ENCODE data around the gene THOC6.

THOC6 gene

DNA sequence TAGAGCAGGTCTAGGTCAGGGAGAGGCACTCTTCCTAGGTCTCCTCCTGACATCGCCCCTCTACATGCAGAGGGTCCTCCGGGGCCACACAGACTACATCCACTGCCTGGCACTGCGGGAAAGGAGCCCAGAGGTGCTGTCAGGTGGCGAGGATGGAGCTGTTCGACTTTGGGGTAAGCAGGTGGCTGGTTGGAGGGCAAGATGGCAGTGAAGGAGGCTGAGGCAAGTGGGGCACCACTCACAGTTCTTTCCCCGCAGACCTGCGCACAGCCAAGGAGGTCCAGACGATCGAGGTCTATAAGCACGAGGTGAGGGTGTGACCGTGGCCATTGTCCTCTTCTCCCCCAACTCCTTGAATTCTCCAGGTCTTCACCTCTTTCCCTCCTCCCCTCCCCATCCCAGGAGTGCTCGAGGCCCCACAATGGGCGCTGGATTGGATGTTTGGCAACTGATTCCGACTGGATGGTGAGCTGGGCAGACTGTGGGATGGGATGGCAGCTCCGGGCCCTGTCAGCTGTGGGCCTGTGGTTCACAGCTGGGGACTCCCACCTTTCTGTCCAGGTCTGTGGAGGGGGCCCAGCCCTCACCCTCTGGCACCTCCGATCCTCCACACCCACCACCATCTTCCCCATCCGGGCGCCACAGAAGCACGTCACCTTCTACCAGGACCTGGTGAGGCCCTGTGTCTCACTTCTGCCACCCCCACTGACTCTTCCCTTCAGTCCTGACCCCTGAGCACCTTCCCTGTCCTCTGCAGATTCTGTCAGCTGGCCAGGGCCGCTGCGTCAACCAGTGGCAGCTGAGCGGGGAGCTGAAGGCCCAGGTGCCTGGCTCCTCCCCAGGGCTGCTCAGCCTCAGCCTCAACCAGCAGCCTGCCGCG, 3.0 kb downstream of the THOC6 start:
- H3K9me3 Mint-ChIP-seq: no peaks in the 10 kb centered on the region
- no peak overlapping the region for H3K4me3 Mint-ChIP-seq
- H3K27ac Mint-ChIP-seq: no peak overlapping the region
- H3K36me3 Mint-ChIP-seq (ENCODE audit: low read depth): peaks cover 23% of the 10 kb centered on the region
- DNase-seq (ENCODE audit: low spot score): no peak
- peaks cover 13% of the 10 kb centered on the region for H3K27me3 Mint-ChIP-seq (ENCODE audit: low read depth)
- H3K4me1 Mint-ChIP-seq (ENCODE audit: low read depth): peaks cover 37% of the 10 kb centered on the region

DNA sequence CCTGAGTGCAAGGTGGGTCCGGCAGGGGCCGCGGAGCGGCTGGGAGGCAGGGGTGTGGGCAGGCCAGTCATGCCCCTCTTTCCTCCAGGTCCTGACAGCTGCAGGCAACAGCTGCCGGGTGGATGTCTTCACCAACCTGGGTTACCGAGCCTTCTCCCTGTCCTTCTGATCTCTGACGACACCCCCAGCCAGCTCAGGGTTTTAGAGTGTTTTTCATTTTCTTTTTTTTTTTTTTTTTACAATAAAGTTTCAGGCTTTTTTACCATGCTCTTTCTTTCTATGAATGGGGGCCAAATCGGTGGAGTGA, 3.6 kb downstream of the THOC6 start:
- H3K4me3 Mint-ChIP-seq: no peak overlapping the region
- peaks cover 23% of the 10 kb centered on the region for H3K36me3 Mint-ChIP-seq (ENCODE audit: low read depth)
- no peak overlapping the region for H3K27ac Mint-ChIP-seq
- H3K9me3 Mint-ChIP-seq: no peaks in the 10 kb centered on the region
- no peak for DNase-seq (ENCODE audit: low spot score)
- H3K4me1 Mint-ChIP-seq (ENCODE audit: low read depth): peaks cover 31% of the 10 kb centered on the region
- H3K27me3 Mint-ChIP-seq (ENCODE audit: low read depth): peaks cover 18% of the 10 kb centered on the region

DNA sequence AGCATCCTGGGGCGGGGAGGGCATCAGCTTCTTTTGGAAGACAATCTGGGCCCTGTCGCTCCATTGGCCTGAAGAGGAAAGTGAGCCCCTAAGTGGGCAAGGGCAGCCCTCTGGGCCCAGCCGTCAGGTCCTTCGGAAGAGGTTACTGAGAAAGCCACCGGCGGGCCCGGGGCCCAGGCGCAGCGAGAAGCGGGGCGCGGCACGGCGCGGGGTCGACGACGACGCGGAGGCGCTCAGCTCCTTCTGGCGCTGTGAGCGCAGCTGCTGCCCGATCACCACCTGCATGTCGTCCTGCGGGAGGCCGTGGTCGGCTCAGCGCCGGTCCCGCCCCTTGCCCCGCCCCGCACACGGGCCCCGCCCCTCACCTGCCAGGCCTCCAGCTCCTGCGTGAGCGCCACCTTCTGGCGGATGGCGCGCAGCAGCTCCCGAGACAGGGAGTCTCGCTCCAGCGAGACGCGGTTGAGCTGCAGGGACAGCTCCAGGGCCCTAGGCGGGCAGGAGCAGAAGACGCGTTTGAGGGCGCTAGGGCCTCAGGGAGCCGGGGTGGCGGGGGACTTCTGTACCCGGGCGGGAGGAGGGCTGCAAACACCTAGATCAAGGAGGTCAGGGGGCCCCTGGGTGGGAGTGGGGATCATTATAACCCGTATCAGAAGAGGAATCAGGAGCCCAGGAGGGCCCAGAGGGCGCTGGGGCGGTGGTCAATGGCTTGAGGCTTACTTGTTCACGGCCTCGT, 4.3 kb downstream of the THOC6 start:
- H3K36me3 Mint-ChIP-seq (ENCODE audit: low read depth): peaks cover 23% of the 10 kb centered on the region
- DNase-seq (ENCODE audit: low spot score): peak; percentile 81
- H3K27ac Mint-ChIP-seq: no peak overlapping the region
- H3K27me3 Mint-ChIP-seq (ENCODE audit: low read depth): peaks cover 25% of the 10 kb centered on the region
- peaks cover 28% of the 10 kb centered on the region for H3K4me1 Mint-ChIP-seq (ENCODE audit: low read depth)
- no peaks in the 10 kb centered on the region for H3K9me3 Mint-ChIP-seq
- H3K4me3 Mint-ChIP-seq: peak overlapping the region; percentile 66

DNA sequence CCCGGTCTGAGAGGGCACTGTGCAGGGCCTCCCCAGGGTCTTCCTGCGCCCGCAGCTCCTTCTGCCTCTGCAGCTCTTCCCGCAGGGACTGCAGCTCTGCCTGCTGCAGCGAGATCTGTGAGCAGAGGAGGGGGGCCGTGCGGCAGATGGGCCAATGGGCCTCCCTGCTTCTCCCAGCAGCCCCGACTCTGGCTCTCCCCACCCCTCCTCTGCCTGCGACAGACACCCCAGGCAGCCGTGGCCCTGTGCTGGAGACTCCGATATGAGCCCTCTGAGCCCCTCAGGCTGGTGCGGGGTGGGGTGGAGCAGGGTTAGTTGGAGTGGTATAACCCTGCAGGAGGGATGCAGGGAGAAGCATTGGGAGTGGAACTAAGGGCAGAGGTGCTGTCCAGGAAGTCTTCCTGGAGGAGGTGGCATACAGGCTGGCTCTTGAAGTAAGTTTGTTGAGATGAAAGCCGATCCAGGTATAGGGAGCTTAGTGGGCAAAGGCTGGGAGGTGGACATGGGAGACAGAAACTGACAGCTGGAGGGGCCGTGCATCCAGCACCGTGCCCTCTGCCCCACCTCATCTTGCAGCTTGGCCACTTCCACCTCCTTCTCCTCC, 5.0 kb downstream of the THOC6 start:
- no peak for DNase-seq (ENCODE audit: low spot score)
- Mint-ChIP-seq H3K4me3 (peak overlapping the region; percentile 66), H3K27me3 (ENCODE audit: low read depth) (peaks cover 31% of the 10 kb centered on the region), H3K4me1 (ENCODE audit: low read depth) (peaks cover 24% of the 10 kb centered on the region), H3K36me3 (ENCODE audit: low read depth) (peaks cover 23% of the 10 kb centered on the region), H3K27ac (peak overlapping the region; percentile 26), H3K9me3 (no peaks in the 10 kb centered on the region)

DNA sequence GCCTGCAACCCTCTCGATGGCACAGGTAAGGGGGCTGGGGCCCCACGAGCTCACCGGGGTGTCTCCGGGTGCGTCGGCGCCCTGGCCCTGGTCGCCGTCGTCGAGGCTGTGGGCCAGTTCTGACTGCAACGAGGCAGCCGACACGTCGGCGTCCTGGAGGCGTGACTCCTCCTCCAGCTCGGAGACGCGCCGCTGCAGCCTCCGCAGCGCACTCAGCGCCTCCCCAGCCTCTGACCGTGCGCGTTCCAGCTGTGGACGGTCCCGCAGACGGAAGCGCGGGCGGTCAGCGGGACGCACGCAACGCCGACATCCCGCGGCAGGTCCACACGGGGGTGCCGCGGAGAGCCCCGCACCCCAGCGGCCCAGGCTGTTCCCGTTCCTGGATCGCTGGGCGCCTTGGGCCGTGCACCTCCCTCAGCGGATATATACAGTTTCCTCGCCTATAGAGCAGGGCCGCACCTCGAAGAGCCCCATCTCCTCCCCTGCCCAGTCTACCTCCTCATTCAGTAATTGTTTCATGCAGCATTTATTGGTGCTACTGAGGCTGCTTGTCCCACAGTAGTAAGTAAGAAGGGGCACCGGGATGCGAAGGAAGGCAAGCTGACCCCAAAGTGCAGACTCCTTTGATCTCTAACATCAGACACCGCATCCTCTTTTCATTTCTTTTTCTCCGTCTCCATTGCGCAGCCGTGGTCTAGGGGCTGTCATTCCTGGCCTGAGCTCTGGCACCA, 5.8 kb downstream of the THOC6 start:
- Mint-ChIP-seq H3K27me3 (ENCODE audit: low read depth) (peaks cover 40% of the 10 kb centered on the region), H3K4me1 (ENCODE audit: low read depth) (peaks cover 21% of the 10 kb centered on the region), H3K27ac (peak overlapping the region; percentile 71), H3K4me3 (peak overlapping the region; percentile 72), H3K36me3 (ENCODE audit: low read depth) (peaks cover 21% of the 10 kb centered on the region), H3K9me3 (no peaks in the 10 kb centered on the region)
- peak; percentile 71 for DNase-seq (ENCODE audit: low spot score)

DNA sequence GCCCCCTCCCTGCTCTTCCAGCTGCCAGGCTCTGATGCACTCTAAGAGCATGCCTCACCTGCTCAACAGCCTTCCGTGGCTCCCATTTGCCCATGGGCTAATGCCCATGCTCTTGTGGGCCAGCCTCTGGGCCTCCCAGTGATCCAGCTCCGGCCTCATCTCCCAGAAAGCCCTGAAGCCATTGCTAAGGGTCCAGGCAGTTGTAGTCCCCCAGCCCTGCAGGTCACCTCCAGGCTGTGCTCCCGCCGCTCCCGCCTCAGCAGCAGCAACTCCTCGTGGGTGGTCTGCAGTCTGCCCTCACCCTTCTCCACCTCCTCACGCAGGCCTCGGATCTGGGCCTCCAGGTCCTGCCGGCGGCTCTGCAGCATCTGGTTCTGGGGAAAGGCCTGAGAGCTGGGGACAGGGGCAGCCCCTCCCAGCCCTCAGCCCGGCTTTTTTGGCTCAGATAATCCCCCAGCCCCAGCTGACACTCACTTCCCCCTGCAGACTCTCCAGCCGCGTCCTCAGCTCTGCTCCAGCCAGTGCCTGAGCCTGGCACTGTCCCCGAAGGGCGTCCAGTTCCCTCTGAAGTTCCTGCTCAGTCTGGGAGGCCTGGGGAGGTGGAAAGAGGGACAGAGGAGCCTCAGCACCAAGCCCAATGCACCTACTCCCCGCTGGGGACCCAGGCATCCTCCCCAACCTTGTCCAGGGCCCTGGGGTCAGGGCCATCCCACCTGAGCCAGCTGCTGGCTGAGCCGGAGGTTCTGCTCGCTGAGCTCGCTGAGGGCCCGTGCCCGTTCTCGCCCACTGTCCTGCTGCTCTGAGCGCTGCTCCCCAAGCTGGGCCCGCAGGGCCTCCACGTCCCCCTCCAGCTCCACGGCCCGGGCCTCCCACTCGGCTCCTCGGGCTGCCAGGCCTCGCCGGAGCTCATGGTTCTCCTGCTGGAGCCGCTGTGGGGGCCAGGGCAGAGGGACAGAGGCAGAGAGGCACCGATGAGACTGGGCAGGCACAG, 6.7 kb downstream of the THOC6 start:
- Mint-ChIP-seq H3K4me3 (peak overlapping the region; percentile 72), H3K27me3 (ENCODE audit: low read depth) (peaks cover 48% of the 10 kb centered on the region), H3K36me3 (ENCODE audit: low read depth) (peaks cover 18% of the 10 kb centered on the region), H3K9me3 (no peaks in the 10 kb centered on the region), H3K4me1 (ENCODE audit: low read depth) (peaks cover 18% of the 10 kb centered on the region), H3K27ac (peak overlapping the region; percentile 71)
- DNase-seq (ENCODE audit: low spot score): no peak

DNA sequence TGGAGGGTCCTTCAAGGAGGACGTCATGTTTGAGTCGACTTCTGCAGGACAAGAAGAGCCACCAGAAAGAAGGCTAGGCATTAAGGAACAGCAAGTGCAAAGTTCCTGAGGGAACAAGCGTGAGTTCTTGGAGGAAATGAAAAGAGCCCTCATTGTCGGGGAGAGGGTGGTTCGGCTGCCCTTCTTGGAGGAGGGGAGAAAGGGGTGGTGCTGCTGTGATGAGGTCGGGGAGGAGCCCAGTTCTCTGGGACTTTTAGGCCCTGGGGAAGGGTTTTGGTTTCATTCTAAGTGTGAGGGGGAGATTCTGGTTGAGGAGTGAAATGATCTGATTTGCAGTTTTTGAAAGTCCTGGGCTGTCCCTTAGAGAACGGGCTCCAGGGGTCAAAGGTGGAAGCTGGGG, 8.8 kb downstream of the THOC6 start:
- Mint-ChIP-seq H3K4me3 (no peak overlapping the region), H3K36me3 (ENCODE audit: low read depth) (peaks cover 4% of the 10 kb centered on the region), H3K4me1 (ENCODE audit: low read depth) (peaks cover 17% of the 10 kb centered on the region), H3K9me3 (no peaks in the 10 kb centered on the region), H3K27me3 (ENCODE audit: low read depth) (peaks cover 62% of the 10 kb centered on the region), H3K27ac (no peak overlapping the region)
- no peak for DNase-seq (ENCODE audit: low spot score)

DNA sequence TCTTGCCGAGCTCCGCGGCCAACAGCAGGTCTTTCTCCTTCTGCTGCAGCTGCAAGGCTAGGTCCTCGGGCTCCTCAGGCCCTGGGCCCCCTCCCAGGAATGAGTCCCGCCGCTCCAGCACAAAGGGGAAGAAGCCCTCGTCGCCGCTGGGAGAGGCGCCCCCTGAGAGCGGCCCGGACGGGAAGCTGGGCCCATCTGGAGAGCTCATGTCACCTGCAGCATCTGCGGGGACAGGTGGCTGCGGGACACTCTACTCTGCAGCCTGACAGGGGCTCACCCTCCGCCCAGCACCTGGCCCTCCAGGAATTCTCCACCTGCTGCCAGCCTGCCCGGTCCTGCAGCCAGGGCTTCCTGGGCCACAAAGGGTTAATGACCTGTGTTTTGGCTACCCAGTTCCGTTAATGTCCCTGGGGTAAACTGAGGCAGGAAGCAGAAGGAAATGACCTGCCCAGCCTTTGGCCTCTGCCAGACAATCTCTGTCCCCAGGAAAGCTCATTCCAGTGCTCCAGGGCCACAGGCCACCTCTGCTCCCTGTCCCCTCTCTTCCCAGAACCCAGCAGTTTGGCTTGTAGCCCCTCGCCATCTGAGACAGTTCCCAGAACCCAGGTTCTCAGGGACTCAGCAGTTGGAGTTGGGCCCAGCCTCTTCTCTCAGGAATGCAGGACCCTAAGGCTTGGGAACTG, 11.6 kb downstream of the THOC6 start:
- Mint-ChIP-seq H3K9me3 (no peaks in the 10 kb centered on the region), H3K27me3 (ENCODE audit: low read depth) (peaks cover 78% of the 10 kb centered on the region), H3K27ac (no peak overlapping the region), H3K4me1 (ENCODE audit: low read depth) (peaks cover 5% of the 10 kb centered on the region), H3K4me3 (no peak overlapping the region), H3K36me3 (ENCODE audit: low read depth) (peaks cover 1% of the 10 kb centered on the region)
- DNase-seq (ENCODE audit: low spot score): no peak

DNA sequence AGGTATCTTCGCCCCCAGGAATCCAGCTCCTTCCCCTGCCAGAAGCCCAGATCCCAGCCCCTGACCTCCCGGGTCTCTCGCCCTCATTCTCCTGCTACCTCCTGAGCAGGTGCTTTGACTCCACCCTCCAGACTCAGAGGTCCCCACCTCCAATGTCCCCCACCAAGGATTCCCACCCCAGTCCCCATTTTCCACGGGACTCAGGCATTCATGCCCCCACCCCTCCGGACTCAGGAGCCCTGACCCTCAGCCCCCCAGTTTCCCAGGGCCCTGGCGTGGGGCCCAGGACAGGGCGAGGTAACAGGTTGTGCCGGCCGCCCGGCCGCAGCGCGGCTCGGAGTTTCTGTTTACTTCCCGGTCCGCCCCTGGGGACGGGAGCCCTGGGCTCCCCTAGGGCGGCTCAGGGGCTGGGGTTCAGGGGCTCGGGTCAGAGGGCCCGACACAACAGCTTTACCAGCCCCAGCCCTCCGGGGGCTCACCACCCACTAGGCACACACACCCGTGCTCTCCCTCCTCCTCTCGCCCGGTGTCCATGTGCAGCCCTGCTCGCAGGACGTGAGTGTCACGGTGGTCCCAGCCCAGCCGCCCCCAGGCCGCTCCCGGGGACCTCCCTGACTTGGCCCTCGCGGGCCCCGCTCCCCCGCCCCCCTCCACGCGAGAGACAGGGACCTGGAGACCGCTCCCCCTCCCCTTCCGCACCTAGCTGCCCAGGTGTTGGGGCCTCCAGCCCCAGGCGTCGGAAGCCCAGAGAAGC, 12.3 kb downstream of the THOC6 start:
- H3K4me3 Mint-ChIP-seq: no peak overlapping the region
- peaks cover 82% of the 10 kb centered on the region for H3K27me3 Mint-ChIP-seq (ENCODE audit: low read depth)
- H3K4me1 Mint-ChIP-seq (ENCODE audit: low read depth): peaks cover 4% of the 10 kb centered on the region
- no peaks in the 10 kb centered on the region for H3K9me3 Mint-ChIP-seq
- H3K36me3 Mint-ChIP-seq (ENCODE audit: low read depth): peaks cover 1% of the 10 kb centered on the region
- H3K27ac Mint-ChIP-seq: no peak overlapping the region
- no peak for DNase-seq (ENCODE audit: low spot score)

DNA sequence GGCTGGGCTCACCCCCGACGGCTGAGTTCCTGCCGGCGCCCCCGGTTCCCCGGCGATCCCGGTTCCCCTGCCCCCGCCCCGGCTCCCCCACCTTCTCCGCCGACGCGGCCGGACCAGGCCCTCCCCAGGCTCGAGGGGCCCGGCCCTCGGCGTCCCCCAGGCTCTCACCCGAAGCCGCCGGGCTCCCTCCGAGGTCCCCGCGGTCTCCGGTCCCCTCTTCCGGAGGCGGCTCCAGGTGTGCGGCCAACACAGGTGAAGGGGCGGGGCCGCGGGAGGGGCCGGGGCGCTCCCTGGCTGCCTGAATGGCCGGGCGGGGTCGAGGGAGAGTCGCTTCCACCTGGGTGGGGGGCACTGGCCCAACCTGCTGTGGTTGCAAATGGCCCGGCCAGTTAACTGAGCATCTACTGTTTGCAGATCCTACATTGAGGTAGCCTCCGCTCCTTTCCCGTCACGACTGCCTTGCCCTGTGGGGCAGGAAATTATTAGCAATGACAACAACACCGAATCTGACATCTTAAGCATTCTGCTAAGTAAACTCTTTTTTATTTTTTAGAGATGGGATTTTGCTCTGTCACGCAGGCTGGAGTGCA, 13.0 kb downstream of the THOC6 start, which contains the start of gene BICDL2:
BICDL2 (minus strand) TSS at position 219 of the 590 bp plus-strand sequence. CDS start 1,448 bp downstream, outside the sequence.
- peaks cover 1% of the 10 kb centered on the region for H3K36me3 Mint-ChIP-seq (ENCODE audit: low read depth)
- no peaks in the 10 kb centered on the region for H3K9me3 Mint-ChIP-seq
- no peak for DNase-seq (ENCODE audit: low spot score)

DNA sequence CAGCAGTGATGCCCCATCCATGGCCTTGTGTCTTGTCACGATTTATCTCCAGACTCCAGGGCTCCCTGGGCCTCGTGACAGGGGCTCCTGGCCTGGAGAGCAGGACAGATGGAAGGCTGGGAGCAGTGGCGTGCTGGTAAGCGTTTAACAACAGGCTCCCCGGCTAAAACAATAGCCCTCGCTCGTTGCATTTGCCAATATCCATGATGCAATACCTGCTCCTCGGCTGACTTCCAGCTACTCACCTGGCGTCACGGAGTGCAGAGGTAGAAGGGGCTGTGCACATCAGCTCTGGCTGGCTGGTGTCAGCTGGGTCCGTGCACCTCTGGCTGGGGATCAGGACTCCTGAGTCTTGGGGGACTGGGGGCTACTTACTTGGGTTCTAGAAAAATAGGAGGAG, 14.4 kb downstream of the THOC6 start:
- Mint-ChIP-seq H3K36me3 (ENCODE audit: low read depth) (peaks cover 1% of the 10 kb centered on the region), H3K4me1 (ENCODE audit: low read depth) (no peaks in the 10 kb centered on the region), H3K9me3 (no peaks in the 10 kb centered on the region), H3K4me3 (no peak overlapping the region), H3K27me3 (ENCODE audit: low read depth) (peaks cover 71% of the 10 kb centered on the region), H3K27ac (no peak overlapping the region)
- no peak for DNase-seq (ENCODE audit: low spot score)

More for the DNA sequence above, 13.0 kb downstream of the THOC6 start, which contains the start of gene BICDL2:
- peaks cover 4% of the 10 kb centered on the region for H3K4me1 Mint-ChIP-seq (ENCODE audit: low read depth)
- H3K27ac Mint-ChIP-seq: no peak within 1 kb of the TSS
- H3K4me3 Mint-ChIP-seq: no peak within 1 kb of the TSS
- peaks cover 82% of the 10 kb centered on the region for H3K27me3 Mint-ChIP-seq (ENCODE audit: low read depth)

All from T-helper 2 cell treated with Interferon-gamma antibody and Interleukin-4, amounts not matched to agents 5 μg/mL and 100 μg/mL, for 36 hours (primary cell).